ENCODE measurements around the gene SETD1A. TPM values are rescaled to one million over a fixed set of nuclear protein-coding genes. Genes with fewer than 3 reads are reported as not detected.

Gene SETD1A
- polyA plus RNA-seq, 2 of the 4 experiments (the other 2 are of a cell fraction) = 2.0 to 21.2 TPM

DNA sequence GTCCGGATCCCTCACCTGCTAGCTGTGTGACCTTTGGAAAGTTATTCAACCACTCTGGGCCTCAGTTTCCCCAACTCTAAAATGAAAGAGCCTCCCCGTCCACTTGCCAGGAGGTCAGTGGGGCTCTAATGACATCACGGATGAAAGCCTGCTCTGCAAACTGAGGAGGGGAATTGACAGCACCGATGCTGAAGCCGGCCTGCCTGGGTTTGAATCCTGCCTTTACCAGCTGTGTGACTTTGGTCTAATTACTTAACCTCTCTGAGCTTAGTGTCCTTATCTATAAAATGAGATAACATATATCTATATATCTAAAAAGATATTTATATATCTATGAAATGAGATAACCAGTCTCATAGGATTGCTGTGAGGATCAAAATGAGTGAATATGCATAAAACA, 51.0 kb downstream of the SETD1A start:
- no peak overlapping the region for H3K4me2 ChIP-seq
- ATAC-seq (no peak), DNase-seq (ENCODE audit: low read depth in 1 of 2, low spot score in 1 of 2) (no peak), FAIRE-seq (no peak)
- ChIA-PET POLR2A (no interaction called here), CTCF (interaction anchor here (0.6 to 1.5 kb wide), 4 partner anchors 12 to 533 kb away, joined by 3 to 4 read pairs (median 3); no protein-coding TSS in a partner anchor)
- TF ChIP-seq NR3C1 (IDR thresholded peaks at IDR 0.05) (no peak), ZFP36 (IDR thresholded peaks at IDR 0.05; ENCODE audit: borderline replicate concordance, partially characterized antibody) (peak; percentile 39)
- TF ChIP-seq, protein P1, sequence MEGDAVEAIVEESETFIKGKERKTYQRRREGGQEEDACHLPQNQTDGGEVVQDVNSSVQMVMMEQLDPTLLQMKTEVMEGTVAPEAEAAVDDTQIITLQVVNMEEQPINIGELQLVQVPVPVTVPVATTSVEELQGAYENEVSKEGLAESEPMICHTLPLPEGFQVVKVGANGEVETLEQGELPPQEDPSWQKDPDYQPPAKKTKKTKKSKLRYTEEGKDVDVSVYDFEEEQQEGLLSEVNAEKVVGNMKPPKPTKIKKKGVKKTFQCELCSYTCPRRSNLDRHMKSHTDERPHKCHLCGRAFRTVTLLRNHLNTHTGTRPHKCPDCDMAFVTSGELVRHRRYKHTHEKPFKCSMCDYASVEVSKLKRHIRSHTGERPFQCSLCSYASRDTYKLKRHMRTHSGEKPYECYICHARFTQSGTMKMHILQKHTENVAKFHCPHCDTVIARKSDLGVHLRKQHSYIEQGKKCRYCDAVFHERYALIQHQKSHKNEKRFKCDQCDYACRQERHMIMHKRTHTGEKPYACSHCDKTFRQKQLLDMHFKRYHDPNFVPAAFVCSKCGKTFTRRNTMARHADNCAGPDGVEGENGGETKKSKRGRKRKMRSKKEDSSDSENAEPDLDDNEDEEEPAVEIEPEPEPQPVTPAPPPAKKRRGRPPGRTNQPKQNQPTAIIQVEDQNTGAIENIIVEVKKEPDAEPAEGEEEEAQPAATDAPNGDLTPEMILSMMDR (IDR thresholded peaks at IDR 0.05) = no peak
- H3K4me1 ChIP-seq = peaks cover 5% of the 10 kb centered on the region; the same call in 1 of the 3 replicates
- H3K4me3 ChIP-seq = no peak overlapping the region
- H3K27ac ChIP-seq = peak overlapping the region in 1 of 2 experiments; percentile 48; a peak in 3 of 6 replicates
- 78% methylated on average over 5 of the region's 5 CpGs for WGBS (ENCODE audit: missing lambda C conversion rate)
- H3K9me3 ChIP-seq = no peaks in the 10 kb centered on the region

DNA sequence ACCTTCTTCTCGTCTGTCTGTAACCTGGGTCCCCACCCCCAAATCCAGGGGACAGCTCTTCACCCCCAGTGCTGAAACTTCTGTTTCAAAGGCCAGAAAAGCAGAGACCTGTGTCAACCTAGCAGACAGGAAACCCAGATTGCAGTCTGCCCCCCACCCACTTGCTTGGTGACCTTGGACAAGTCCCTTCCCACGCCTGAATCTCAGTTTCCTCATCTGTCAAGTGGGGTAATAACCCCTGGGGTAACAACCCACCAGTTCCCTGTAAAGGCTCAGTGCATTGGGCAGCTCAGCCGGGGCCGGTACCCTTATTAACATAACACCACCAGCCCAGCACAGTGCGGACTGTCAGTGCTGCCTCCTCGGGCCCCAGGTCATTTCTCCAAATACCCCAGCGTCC, 51.6 kb downstream of the SETD1A start:
- DNase-seq (ENCODE audit: low read depth in 1 of 2, low spot score in 1 of 2) = no peak
- ATAC-seq = no peak
- H3K27ac ChIP-seq = no peak overlapping the region
- no peaks in the 10 kb centered on the region for H3K9me3 ChIP-seq
- peaks cover 5% of the 10 kb centered on the region; the same call in 1 of the 3 replicates for H3K4me1 ChIP-seq
- H3K4me3 ChIP-seq = no peak overlapping the region
- ChIA-PET CTCF (interaction anchor here (1.1 to 1.5 kb wide), 2 partner anchors 12 to 21 kb away, joined by 3 to 4 read pairs; no protein-coding TSS in a partner anchor), POLR2A (no interaction called here)
- no peak overlapping the region for H3K4me2 ChIP-seq
- no peak for FAIRE-seq
- WGBS (ENCODE audit: missing lambda C conversion rate) = 80% methylated on average over 7 of the region's 7 CpGs
- TF ChIP-seq, protein P2, sequence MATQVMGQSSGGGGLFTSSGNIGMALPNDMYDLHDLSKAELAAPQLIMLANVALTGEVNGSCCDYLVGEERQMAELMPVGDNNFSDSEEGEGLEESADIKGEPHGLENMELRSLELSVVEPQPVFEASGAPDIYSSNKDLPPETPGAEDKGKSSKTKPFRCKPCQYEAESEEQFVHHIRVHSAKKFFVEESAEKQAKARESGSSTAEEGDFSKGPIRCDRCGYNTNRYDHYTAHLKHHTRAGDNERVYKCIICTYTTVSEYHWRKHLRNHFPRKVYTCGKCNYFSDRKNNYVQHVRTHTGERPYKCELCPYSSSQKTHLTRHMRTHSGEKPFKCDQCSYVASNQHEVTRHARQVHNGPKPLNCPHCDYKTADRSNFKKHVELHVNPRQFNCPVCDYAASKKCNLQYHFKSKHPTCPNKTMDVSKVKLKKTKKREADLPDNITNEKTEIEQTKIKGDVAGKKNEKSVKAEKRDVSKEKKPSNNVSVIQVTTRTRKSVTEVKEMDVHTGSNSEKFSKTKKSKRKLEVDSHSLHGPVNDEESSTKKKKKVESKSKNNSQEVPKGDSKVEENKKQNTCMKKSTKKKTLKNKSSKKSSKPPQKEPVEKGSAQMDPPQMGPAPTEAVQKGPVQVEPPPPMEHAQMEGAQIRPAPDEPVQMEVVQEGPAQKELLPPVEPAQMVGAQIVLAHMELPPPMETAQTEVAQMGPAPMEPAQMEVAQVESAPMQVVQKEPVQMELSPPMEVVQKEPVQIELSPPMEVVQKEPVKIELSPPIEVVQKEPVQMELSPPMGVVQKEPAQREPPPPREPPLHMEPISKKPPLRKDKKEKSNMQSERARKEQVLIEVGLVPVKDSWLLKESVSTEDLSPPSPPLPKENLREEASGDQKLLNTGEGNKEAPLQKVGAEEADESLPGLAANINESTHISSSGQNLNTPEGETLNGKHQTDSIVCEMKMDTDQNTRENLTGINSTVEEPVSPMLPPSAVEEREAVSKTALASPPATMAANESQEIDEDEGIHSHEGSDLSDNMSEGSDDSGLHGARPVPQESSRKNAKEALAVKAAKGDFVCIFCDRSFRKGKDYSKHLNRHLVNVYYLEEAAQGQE (IDR thresholded peaks at IDR 0.05) = no peak
- TF ChIP-seq FOXS1 (CRISPR knock-in tag; IDR thresholded peaks at IDR 0.05) = no peak
- TF ChIP-seq TFCP2L1 (CRISPR knock-in tag; IDR thresholded peaks at IDR 0.05) = no peak
- TF ChIP-seq JUNB (IDR thresholded peaks at IDR 0.05) = no peak
- no peak for TF ChIP-seq POLR2AphosphoS2 (conservative IDR thresholded peaks at IDR 0.05; ENCODE audit: low read length)
- no peak for TF ChIP-seq MAFK (IDR thresholded peaks at IDR 0.05; ENCODE audit: partially characterized antibody)
- TF ChIP-seq RCOR1 (IDR thresholded peaks at IDR 0.05; ENCODE audit: low read depth, low read length) = no peak
- TF ChIP-seq CHD2 (IDR thresholded peaks at IDR 0.05; ENCODE audit: low read length, partially characterized antibody) = no peak
- TF ChIP-seq, protein P3, sequence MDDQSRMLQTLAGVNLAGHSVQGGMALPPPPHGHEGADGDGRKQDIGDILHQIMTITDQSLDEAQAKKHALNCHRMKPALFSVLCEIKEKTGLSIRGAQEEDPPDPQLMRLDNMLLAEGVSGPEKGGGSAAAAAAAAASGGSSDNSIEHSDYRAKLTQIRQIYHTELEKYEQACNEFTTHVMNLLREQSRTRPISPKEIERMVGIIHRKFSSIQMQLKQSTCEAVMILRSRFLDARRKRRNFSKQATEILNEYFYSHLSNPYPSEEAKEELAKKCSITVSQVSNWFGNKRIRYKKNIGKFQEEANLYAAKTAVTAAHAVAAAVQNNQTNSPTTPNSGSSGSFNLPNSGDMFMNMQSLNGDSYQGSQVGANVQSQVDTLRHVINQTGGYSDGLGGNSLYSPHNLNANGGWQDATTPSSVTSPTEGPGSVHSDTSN (IDR thresholded peaks at IDR 0.05) = no peak
- no peak for TF ChIP-seq BHLHE40 (IDR thresholded peaks at IDR 0.05; ENCODE audit: low read depth, low read length)
- TF ChIP-seq FOSL2 (IDR thresholded peaks at IDR 0.05) = no peak
- no peak for TF ChIP-seq FOSL2 (CRISPR knock-in tag; IDR thresholded peaks at IDR 0.05)

DNA sequence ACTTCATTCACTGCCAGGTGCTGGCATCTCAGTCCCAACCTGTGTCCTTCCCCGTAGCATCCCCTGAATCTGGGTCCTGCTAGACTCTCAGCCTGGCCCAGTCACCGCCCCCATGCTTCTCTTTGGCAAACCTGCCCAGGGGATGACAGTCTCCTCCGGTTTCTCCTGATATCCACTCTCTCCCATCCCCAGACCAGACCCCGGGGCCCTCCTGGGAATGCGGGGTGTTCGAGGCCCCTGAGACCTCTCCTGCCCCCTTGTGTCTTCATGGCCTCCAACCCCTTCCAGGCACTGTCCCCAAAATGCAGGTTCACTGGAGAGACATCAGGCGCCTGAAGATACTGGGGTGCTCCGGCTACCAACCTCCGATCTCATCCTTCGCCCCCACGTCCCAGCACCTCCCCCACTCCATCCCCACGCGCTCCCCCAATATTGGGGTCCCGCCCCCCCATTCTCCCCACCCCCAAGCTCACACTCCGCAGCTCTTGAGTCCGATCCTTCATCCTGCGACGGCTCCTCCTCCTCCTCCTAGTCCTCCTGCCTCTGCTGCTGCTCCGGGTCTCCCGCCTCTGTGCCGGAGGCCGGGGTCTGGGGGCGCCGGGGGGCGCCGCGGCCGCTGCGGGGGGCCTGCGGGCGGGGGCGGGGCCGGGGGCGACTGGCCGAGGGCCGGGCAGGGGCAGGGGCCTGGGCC, 52.5 kb downstream of the SETD1A start:
- no peak for DNase-seq (ENCODE audit: low read depth in 1 of 2, low spot score in 1 of 2)
- ChIA-PET CTCF (no interaction called here), POLR2A (no interaction called here)
- Histone ChIP-seq H3K9me3 (no peaks in the 10 kb centered on the region), H3K4me1 (peaks cover 5% of the 10 kb centered on the region; the same call in 1 of the 3 replicates), H3K4me3 (no peak overlapping the region), H3K4me2 (peak overlapping the region; percentile 47; the same call in 2 of the 3 replicates), H3K27ac (peak overlapping the region in 1 of 2 experiments; percentile 77; a peak in 3 of 6 replicates)
- no peak for FAIRE-seq
- no peak for ATAC-seq
- TF ChIP-seq FOSB (CRISPR knock-in tag; IDR thresholded peaks at IDR 0.05) (no peak), NPAS2 (CRISPR knock-in tag; IDR thresholded peaks at IDR 0.05; ENCODE audit: borderline replicate concordance) (no peak), KDM5A (IDR thresholded peaks at IDR 0.05) (no peak)
- WGBS (ENCODE audit: missing lambda C conversion rate) = 74% methylated on average over 13 of the region's 36 CpGs

Measured in A549 (cell line).